ENCODE results near the gene VPREB3. TPM values are rescaled to one million over a fixed set of nuclear protein-coding genes. Genes with fewer than 3 reads are reported as not detected.

VPREB3 gene
- total RNA-seq, 1 experiment from 2014 or later = not detected

- in situ Hi-C loops (cut with HindIII; ENCODE audit: low pct_unique_long_range_greater_than_20kb, low sequenced_read_pairs) (no loop called here), intact Hi-C loops (cut with micrococcal nuclease; ENCODE audit: unreplicated experiment) (loop anchor here (10.0 kb wide), 1 partner anchor 70 kb away; no protein-coding TSS in a partner anchor)
- CTCF ChIA-PET = no interaction called here
- TF ChIP-seq REST (IDR thresholded peaks at IDR 0.05; ENCODE audit: insufficient read depth in 1 of 2, low read depth in 2 of 2, low read length in 1 of 2) (no peak), TCF7L2 (IDR thresholded peaks at IDR 0.05; ENCODE audit: low read depth, low read length) (no peak), SIN3A (IDR thresholded peaks at IDR 0.05; ENCODE audit: borderline replicate concordance, insufficient read depth, low read depth, low read length) (no peak), CTCF (IDR thresholded peaks at IDR 0.05) (no peak), POLR2AphosphoS5 (IDR thresholded peaks at IDR 0.05; ENCODE audit: low read depth, low read length) (no peak)
- Histone ChIP-seq H3K9me3 (ENCODE audit: control insufficient read depth, insufficient read depth, low read depth, low read length) (no peaks in the 10 kb centered on the region), H3K4me3 (ENCODE audit: low read depth in 2 of 2, low read length in 2 of 2) (no peak overlapping the region), H3K4me1 (ENCODE audit: control insufficient read depth, insufficient read depth, low read length) (no peaks in the 10 kb centered on the region), H3K36me3 (ENCODE audit: control insufficient read depth, insufficient read depth, low read length) (no peaks in the 10 kb centered on the region), H3K27me3 (ENCODE audit: control insufficient read depth, insufficient read depth, low read length) (no peaks in the 10 kb centered on the region), H3K27ac (ENCODE audit: low read length) (no peak overlapping the region)
- BruUV-seq (replicated peaks) = no TSS peak
- DNase-seq (ENCODE audit: low read depth, low spot score) (no peak), ATAC-seq (no peak)
- POLR2A ChIA-PET = interaction anchor here (0.7 to 1.0 kb wide), 2 partner anchors 12 to 18 kb away, joined by 3 to 4 read pairs; partner anchors contain the start of gene SMARCB1
Measured at GRCh38 chr22:23774922-23775436, 20.8 kb upstream of the VPREB3 start.

- no peak for DNase-seq (ENCODE audit: low read depth, low spot score)
- no peak for TF ChIP-seq TCF7L2 (IDR thresholded peaks at IDR 0.05; ENCODE audit: low read depth, low read length)
- TF ChIP-seq CTCF (IDR thresholded peaks at IDR 0.05) = no peak
- TF ChIP-seq REST (IDR thresholded peaks at IDR 0.05; ENCODE audit: insufficient read depth in 1 of 2, low read depth in 2 of 2, low read length in 1 of 2) = no peak
- no peak for TF ChIP-seq POLR2AphosphoS5 (IDR thresholded peaks at IDR 0.05; ENCODE audit: low read depth, low read length)
- no peak for TF ChIP-seq SIN3A (IDR thresholded peaks at IDR 0.05; ENCODE audit: borderline replicate concordance, insufficient read depth, low read depth, low read length)
- intact Hi-C loops (cut with micrococcal nuclease; ENCODE audit: unreplicated experiment) = loop anchor here (10.0 kb wide), 1 partner anchor 70 kb away; no protein-coding TSS in a partner anchor
- Histone ChIP-seq H3K4me1 (ENCODE audit: control insufficient read depth, insufficient read depth, low read length) (no peaks in the 10 kb centered on the region), H3K4me3 (ENCODE audit: low read depth in 2 of 2, low read length in 2 of 2) (no peak overlapping the region), H3K27me3 (ENCODE audit: control insufficient read depth, insufficient read depth, low read length) (no peaks in the 10 kb centered on the region), H3K9me3 (ENCODE audit: control insufficient read depth, insufficient read depth, low read depth, low read length) (no peaks in the 10 kb centered on the region), H3K27ac (ENCODE audit: low read length) (no peak overlapping the region), H3K36me3 (ENCODE audit: control insufficient read depth, insufficient read depth, low read length) (no peaks in the 10 kb centered on the region)
- ChIA-PET POLR2A (interaction anchor here (0.7 to 1.0 kb wide), 2 partner anchors 13 to 19 kb away, joined by 3 to 4 read pairs; partner anchors contain the start of gene SMARCB1), CTCF (no interaction called here)
- no peak for ATAC-seq
- BruUV-seq (replicated peaks) = no TSS peak
- in situ Hi-C loops (cut with HindIII; ENCODE audit: low pct_unique_long_range_greater_than_20kb, low sequenced_read_pairs) = no loop called here
Measured at GRCh38 chr22:23774114-23774921, 20.1 kb upstream of the VPREB3 start.

Data from Panc1 (cell line).